Gastroesophageal sphincter (tissue), 3 donors: ENCODE measurements around the gene KIR2DL3.
"Not testable (repeated sequence)": the region's sequence is repeated elsewhere in the genome, so short reads cannot be mapped to it uniquely, and the experiment has no call there.

Experiments used
- EP300 ChIP-seq: sonication (generic); formaldehyde crosslinking; IDR thresholded peaks from one replicate; pipeline ENCODE4 v1.6.1; 2017; ENCODE audit warnings: antibody characterized with exemption, mild to moderate bottlenecking
- POLR2A ChIP-seq, 2 donors: fragments of 450-650 bp; IDR thresholded peaks; one replicate each; pipeline ENCODE4 v1.6.1; 2017; ENCODE audit warnings: antibody characterized with exemption in 2 of 2, mild to moderate bottlenecking in 2 of 2, moderate library complexity in 1 of 2
- POLR2AphosphoS5 ChIP-seq: sonication (generic); formaldehyde crosslinking; IDR thresholded peaks from one replicate; pipeline ENCODE4 v1.6.1; 2017; ENCODE audit warnings: antibody characterized with exemption
- TF ChIP-seq, protein P1 (sequence below), 4 experiments: fragments of 200-600 bp in 2 of 4; fragments of 450-650 bp in 2 of 4; sonication (generic) in 1 of 4; IDR thresholded peaks; one replicate each; pipeline ENCODE4 v1.5.1; 2017 to 2019; ENCODE audit warnings: antibody characterized with exemption in 4 of 4, mild to moderate bottlenecking in 2 of 4, moderate library complexity in 2 of 4

DNA sequence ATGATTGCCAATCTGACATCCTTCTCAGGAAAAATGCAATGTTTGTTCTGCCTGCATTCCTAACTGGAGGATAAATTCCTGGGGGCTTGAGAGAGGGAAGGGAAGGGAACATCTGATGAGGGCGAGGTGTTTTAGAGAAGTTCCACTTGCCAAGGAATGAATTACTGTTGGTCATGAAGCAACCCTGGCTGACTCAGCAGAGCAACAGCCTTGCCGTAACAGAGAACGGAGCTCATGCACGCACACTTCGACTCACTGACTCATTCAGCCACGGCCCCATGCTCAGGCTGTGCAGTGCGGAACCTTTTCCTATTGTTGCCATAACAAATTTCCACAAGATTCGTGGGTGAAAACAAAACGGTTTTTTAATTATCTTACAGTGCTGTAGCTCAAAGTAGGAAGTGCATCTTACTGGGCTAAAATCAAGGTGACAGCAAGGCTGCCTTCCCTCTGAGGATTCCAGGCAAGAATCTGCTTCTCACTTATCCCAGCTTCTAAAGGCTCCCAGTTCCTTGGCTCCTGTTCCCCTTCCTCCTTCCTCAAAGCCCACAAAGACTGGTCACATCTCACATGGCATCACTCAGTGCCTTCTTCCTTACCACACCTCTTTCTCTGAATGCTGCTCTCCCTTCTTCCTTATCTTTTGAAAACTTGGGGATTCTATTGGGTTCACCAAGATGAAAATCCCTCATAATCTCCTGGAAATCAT is 9.5 kb downstream of the KIR2DL3 start:
- TF ChIP-seq, protein P1, sequence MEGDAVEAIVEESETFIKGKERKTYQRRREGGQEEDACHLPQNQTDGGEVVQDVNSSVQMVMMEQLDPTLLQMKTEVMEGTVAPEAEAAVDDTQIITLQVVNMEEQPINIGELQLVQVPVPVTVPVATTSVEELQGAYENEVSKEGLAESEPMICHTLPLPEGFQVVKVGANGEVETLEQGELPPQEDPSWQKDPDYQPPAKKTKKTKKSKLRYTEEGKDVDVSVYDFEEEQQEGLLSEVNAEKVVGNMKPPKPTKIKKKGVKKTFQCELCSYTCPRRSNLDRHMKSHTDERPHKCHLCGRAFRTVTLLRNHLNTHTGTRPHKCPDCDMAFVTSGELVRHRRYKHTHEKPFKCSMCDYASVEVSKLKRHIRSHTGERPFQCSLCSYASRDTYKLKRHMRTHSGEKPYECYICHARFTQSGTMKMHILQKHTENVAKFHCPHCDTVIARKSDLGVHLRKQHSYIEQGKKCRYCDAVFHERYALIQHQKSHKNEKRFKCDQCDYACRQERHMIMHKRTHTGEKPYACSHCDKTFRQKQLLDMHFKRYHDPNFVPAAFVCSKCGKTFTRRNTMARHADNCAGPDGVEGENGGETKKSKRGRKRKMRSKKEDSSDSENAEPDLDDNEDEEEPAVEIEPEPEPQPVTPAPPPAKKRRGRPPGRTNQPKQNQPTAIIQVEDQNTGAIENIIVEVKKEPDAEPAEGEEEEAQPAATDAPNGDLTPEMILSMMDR (IDR thresholded peaks at IDR 0.05): not testable (repeated sequence)
- TF ChIP-seq POLR2AphosphoS5; POLR2A (IDR thresholded peaks at IDR 0.05); EP300: not testable (repeated sequence)
